ENCODE measurements around the gene AMN.
"Not testable (repeated sequence)": the region's sequence is repeated elsewhere in the genome, so short reads cannot be mapped to it uniquely, and the experiment has no call there.

Gene AMN

DNA sequence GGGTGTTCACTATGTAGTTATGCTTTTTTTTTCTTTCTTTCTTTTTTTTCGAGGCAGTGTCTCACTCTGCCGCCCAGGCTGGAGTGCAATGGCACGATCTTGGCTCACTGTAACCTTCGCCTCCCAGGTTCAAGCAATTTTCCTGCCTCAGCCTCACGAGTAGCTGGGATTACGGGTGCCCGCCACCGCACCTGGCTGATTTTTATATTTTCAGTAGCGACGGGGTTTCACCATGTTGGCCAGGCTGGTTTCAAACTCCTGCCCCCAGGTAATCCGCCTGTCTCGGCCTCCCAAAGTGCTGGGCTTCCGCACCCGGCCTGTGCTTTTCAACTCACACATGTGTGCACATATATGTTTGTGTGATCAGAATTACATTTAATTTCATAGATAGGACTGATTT is 38.9 kb upstream of the AMN start:
- no peak for DNase-seq
- Histone ChIP-seq H3K27me3 (replicated peaks; ENCODE audit: control insufficient read depth, insufficient read depth, low read length, poor library complexity, severe bottlenecking) (no peaks in the 10 kb centered on the region), H3K36me3 (ENCODE audit: control insufficient read depth, insufficient read depth, low read length) (peaks cover 49% of the 10 kb centered on the region), H3K4me1 (ENCODE audit: control insufficient read depth, insufficient read depth, low read length, poor library complexity, severe bottlenecking) (no peaks in the 10 kb centered on the region), H3K27ac (ENCODE audit: insufficient read depth, low read length, poor library complexity, severe bottlenecking) (no peak overlapping the region), H3K4me3 (ENCODE audit: insufficient read depth, low read depth, low read length, poor library complexity, severe bottlenecking) (no peak overlapping the region), H3K9me3 (ENCODE audit: control insufficient read depth, low read length) (no peaks in the 10 kb centered on the region)

DNA sequence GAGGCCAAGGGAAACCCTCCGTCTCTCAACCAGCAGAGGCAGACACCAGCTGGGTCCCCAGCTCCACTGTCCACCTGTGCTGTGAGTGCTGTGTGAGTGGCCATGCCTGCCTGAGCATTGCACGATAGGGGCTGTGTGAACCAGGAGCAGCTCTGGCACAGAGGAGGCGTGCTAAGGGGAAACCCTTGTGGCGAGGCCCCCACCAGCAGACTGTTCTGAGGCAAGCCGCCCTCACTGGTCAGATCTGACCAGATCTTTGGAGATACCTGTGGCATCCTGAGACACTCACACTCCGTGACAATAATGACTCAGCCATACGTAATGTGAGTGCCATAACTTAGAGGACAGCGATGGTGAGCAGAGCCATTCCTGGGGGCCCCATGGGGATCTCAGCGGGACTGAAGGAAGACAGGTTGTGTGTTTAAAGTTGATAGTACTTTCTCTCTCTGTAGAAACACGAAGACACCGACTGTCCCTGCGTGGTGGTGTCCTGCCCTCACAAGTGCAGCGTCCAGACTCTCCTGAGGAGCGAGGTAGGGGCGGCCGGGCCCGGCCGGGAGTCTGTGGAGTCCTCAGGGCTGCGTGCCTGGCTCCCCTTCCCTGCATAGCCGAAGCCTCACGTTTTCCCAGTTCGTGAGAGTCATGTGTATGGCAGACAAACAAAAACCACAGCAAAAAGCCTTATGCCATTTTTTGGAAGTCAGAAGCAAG is 36.6 kb upstream of the AMN start:
- Histone ChIP-seq H3K4me1 (ENCODE audit: control insufficient read depth, insufficient read depth, low read length, poor library complexity, severe bottlenecking) (no peaks in the 10 kb centered on the region), H3K27ac (ENCODE audit: insufficient read depth, low read length, poor library complexity, severe bottlenecking) (no peak overlapping the region), H3K36me3 (ENCODE audit: control insufficient read depth, insufficient read depth, low read length) (peaks cover 60% of the 10 kb centered on the region), H3K9me3 (ENCODE audit: control insufficient read depth, low read length) (no peaks in the 10 kb centered on the region), H3K27me3 (replicated peaks; ENCODE audit: control insufficient read depth, insufficient read depth, low read length, poor library complexity, severe bottlenecking) (no peaks in the 10 kb centered on the region), H3K4me3 (ENCODE audit: insufficient read depth, low read depth, low read length, poor library complexity, severe bottlenecking) (no peak overlapping the region)
- DNase-seq, result no peak

DNA sequence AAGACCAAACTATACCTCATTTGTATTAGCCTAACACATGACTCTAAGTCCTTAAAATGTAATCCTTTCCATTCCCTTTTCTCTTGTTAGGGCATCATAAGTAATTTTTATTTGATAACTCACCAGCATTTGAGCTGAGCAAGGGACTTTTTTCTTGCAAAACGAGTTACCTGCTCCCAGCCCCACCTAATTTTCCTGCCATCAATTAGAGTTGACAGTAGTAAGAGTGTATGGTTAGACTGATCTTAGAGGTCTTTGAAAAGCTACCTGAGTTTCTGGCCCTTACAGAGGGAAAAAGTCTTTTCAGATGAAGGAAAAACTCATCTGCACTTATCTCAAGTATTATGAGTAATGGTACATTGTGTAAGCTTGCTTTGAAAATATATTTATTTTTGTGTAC is 33.7 kb upstream of the AMN start:
- H3K36me3 ChIP-seq (ENCODE audit: control insufficient read depth, insufficient read depth, low read length), result peaks cover 68% of the 10 kb centered on the region

DNA sequence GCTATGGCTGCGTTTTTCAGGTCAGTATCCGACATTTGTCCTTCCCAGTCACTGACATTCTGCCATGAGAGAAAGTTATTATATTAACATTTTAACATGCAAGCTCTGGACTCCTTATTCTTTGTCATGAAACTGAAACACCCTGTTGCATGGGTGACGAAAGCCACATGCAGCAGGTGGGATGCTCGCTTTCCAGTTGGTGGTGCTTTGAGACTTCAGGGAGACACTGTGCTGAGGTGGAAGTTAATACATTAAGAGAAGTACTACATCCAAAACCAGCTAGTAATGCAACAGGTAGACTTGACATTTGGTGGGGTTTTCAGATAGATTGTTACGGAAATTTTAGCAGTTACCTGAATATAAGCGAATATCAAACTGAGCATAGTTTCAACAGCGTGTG is 32.8 kb upstream of the AMN start:
- Histone ChIP-seq H3K4me1 (ENCODE audit: control insufficient read depth, insufficient read depth, low read length, poor library complexity, severe bottlenecking) (no peaks in the 10 kb centered on the region), H3K27me3 (replicated peaks; ENCODE audit: control insufficient read depth, insufficient read depth, low read length, poor library complexity, severe bottlenecking) (no peaks in the 10 kb centered on the region), H3K9me3 (ENCODE audit: control insufficient read depth, low read length) (no peaks in the 10 kb centered on the region), H3K36me3 (ENCODE audit: control insufficient read depth, insufficient read depth, low read length) (peaks cover 75% of the 10 kb centered on the region), H3K27ac (ENCODE audit: insufficient read depth, low read length, poor library complexity, severe bottlenecking) (no peak overlapping the region), H3K4me3 (ENCODE audit: insufficient read depth, low read depth, low read length, poor library complexity, severe bottlenecking) (no peak overlapping the region)
- no peak for DNase-seq

More for the DNA sequence above, 33.7 kb upstream of the AMN start:
- Histone ChIP-seq H3K27ac (ENCODE audit: insufficient read depth, low read length, poor library complexity, severe bottlenecking) (no peak overlapping the region), H3K9me3 (ENCODE audit: control insufficient read depth, low read length) (no peaks in the 10 kb centered on the region), H3K4me3 (ENCODE audit: insufficient read depth, low read depth, low read length, poor library complexity, severe bottlenecking) (no peak overlapping the region), H3K4me1 (ENCODE audit: control insufficient read depth, insufficient read depth, low read length, poor library complexity, severe bottlenecking) (no peaks in the 10 kb centered on the region), H3K27me3 (replicated peaks; ENCODE audit: control insufficient read depth, insufficient read depth, low read length, poor library complexity, severe bottlenecking) (no peaks in the 10 kb centered on the region)
- no peak for DNase-seq

DNA sequence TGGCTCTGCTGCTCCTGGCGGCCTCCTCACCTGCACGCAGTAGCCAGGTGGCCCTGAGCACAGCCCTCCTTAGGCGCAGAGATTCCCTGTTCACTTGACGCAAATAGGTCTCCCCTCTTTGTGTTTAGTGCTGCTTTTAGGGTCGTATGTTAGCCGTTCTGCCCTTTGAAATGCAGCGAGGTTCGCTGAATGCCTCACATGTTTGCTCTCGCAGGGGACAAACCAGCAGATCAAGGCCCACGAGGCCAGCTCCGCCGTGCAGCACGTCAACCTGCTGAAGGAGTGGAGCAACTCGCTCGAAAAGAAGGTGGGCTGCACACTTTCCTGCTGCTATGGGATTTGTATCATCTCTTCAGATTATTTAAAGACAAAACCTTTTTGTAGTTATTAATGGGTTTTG is 31.4 kb upstream of the AMN start:
- Histone ChIP-seq H3K4me1 (ENCODE audit: control insufficient read depth, insufficient read depth, low read length, poor library complexity, severe bottlenecking) (no peaks in the 10 kb centered on the region), H3K27ac (ENCODE audit: insufficient read depth, low read length, poor library complexity, severe bottlenecking) (no peak overlapping the region), H3K27me3 (replicated peaks; ENCODE audit: control insufficient read depth, insufficient read depth, low read length, poor library complexity, severe bottlenecking) (no peaks in the 10 kb centered on the region), H3K9me3 (ENCODE audit: control insufficient read depth, low read length) (no peaks in the 10 kb centered on the region), H3K4me3 (ENCODE audit: insufficient read depth, low read depth, low read length, poor library complexity, severe bottlenecking) (no peak overlapping the region), H3K36me3 (ENCODE audit: control insufficient read depth, insufficient read depth, low read length) (peaks cover 76% of the 10 kb centered on the region)
- no peak for DNase-seq

DNA sequence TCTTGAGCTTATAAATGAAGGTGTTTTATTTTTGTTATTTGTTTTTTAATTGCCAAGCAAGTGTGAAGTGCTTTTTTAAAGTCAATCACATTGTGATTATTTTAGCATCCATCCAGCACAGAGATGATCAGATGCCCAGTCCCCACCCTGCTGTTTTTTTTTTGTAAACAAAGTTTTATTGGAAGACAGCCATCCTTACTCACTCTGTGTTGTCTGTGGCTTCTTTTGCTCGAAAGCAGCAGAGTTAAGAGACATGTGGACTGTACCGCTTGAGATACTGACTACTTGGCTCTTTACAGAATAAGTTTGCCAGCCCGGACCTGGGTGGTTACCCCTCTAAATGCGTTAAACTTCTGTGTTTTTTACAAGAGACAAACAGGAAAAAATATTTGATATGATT is 30.9 kb upstream of the AMN start:
- H3K4me3 ChIP-seq (ENCODE audit: insufficient read depth, low read depth, low read length, poor library complexity, severe bottlenecking), result no peak overlapping the region
- no peak overlapping the region for H3K27ac ChIP-seq (ENCODE audit: insufficient read depth, low read length, poor library complexity, severe bottlenecking)
- H3K9me3 ChIP-seq (ENCODE audit: control insufficient read depth, low read length), result no peaks in the 10 kb centered on the region
- H3K27me3 ChIP-seq (replicated peaks; ENCODE audit: control insufficient read depth, insufficient read depth, low read length, poor library complexity, severe bottlenecking), result no peaks in the 10 kb centered on the region
- peaks cover 72% of the 10 kb centered on the region for H3K36me3 ChIP-seq (ENCODE audit: control insufficient read depth, insufficient read depth, low read length)
- H3K4me1 ChIP-seq (ENCODE audit: control insufficient read depth, insufficient read depth, low read length, poor library complexity, severe bottlenecking), result no peaks in the 10 kb centered on the region
- DNase-seq, result no peak

DNA sequence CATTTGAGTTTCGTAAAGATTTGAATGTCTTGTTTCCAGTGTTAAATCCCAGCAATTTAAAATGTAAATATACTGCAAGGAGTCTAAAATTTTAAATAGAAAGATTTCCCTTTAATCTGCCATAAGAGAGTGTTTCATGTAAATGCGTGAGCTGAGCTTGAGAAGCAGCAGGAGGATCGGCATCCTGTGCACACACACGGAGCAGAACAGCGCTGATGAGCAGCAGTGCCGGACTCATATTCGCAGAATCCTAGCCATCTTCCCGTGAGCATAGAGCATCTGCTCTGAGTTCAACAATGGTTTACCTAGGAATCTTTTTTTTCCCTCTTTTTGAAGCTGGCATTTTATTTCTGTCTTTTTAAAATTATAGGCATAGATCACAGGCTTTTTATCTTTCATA is 29.8 kb upstream of the AMN start:
- H3K9me3 ChIP-seq (ENCODE audit: control insufficient read depth, low read length), result no peaks in the 10 kb centered on the region
- no peaks in the 10 kb centered on the region for H3K4me1 ChIP-seq (ENCODE audit: control insufficient read depth, insufficient read depth, low read length, poor library complexity, severe bottlenecking)
- H3K27me3 ChIP-seq (replicated peaks; ENCODE audit: control insufficient read depth, insufficient read depth, low read length, poor library complexity, severe bottlenecking), result no peaks in the 10 kb centered on the region
- H3K36me3 ChIP-seq (ENCODE audit: control insufficient read depth, insufficient read depth, low read length), result peaks cover 69% of the 10 kb centered on the region
- no peak overlapping the region for H3K4me3 ChIP-seq (ENCODE audit: insufficient read depth, low read depth, low read length, poor library complexity, severe bottlenecking)
- H3K27ac ChIP-seq (ENCODE audit: insufficient read depth, low read length, poor library complexity, severe bottlenecking), result no peak overlapping the region
- DNase-seq, result no peak

DNA sequence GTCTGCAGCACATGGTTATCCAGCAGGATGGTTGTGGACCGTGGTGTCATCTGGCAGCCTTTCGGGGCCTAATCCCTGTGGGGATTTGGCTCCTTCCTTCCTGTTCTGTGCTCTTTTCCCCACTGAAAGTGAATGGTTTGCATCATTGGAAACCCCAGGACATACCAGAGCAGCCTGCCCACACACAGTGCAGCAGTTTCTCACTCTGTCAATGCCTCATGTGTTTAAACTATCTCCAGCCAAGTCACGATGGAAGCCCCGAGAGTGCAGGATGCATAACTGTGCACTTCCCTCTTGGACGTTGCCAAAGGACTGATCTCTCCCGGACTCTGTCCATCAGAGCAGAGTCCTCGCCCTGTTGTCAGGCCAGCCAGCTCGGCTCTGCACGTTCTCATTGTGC is 29.0 kb upstream of the AMN start:
- Histone ChIP-seq H3K9me3 (ENCODE audit: control insufficient read depth, low read length) (no peaks in the 10 kb centered on the region), H3K27me3 (replicated peaks; ENCODE audit: control insufficient read depth, insufficient read depth, low read length, poor library complexity, severe bottlenecking) (no peaks in the 10 kb centered on the region), H3K36me3 (ENCODE audit: control insufficient read depth, insufficient read depth, low read length) (peaks cover 69% of the 10 kb centered on the region), H3K4me1 (ENCODE audit: control insufficient read depth, insufficient read depth, low read length, poor library complexity, severe bottlenecking) (no peaks in the 10 kb centered on the region), H3K4me3 (ENCODE audit: insufficient read depth, low read depth, low read length, poor library complexity, severe bottlenecking) (no peak overlapping the region), H3K27ac (ENCODE audit: insufficient read depth, low read length, poor library complexity, severe bottlenecking) (no peak overlapping the region)
- no peak for DNase-seq

DNA sequence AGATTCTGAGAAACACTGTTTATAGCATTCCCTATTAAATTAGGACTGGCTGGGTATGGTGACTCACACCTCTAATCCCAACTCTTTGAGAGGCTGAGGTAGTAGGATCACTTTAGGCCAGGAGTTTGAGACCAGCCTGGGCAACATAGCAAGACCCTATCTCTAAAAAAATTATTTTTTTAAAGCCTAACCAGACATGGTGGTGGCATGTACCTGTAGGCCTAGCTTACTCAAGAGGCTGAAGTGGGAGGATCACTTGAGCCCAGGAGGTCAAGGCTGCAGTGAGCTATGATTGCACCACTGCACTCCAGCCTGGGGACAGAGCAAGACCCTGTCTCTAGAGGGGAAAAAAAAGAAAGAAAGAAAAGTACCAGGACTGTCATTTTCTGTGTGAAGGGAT is 25.7 kb upstream of the AMN start:
- not testable (repeated sequence) for DNase-seq; H3K4me3 ChIP-seq (ENCODE audit: insufficient read depth, low read depth, low read length, poor library complexity, severe bottlenecking); H3K27ac ChIP-seq (ENCODE audit: insufficient read depth, low read length, poor library complexity, severe bottlenecking); H3K27me3 ChIP-seq (replicated peaks; ENCODE audit: control insufficient read depth, insufficient read depth, low read length, poor library complexity, severe bottlenecking); H3K9me3 ChIP-seq (ENCODE audit: control insufficient read depth, low read length); H3K4me1 ChIP-seq (ENCODE audit: control insufficient read depth, insufficient read depth, low read length, poor library complexity, severe bottlenecking)
- peaks cover 50% of the 10 kb centered on the region for H3K36me3 ChIP-seq (ENCODE audit: control insufficient read depth, insufficient read depth, low read length)

DNA sequence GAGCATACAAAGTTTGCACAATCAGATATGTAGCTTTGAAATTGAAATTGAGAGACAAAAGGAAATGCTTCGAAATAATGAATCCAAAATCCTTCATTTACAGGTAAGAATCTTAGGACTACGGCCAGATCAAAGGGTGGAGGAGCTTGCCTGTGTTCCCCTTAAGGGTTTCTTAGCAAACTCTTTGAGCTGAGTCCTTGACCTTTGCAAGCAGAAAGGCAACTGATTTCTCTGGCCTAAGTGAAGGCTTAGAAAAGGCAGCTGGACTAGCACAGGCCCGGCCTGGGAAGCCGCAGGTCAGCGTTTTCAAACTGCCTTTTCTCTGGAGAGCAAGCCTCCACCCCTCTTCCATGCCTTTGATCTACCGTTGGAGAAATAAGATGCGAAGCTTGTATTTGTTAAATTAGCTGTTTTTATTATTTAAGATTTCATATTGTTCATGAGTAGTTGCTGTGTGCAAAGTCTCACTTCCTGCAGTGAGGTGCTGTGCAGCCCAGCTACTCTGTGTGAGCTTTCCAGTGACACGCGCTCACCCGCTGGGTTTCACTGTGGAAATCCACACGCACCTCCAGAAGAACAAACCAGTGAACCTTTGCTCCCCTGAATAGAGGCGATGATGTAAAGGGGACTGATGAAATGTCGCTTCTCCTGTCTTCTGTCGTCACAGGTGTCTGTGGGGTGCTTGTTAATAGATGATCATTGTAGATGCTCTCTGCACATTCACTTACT is 25.0 kb upstream of the AMN start:
- Histone ChIP-seq H3K27me3 (replicated peaks; ENCODE audit: control insufficient read depth, insufficient read depth, low read length, poor library complexity, severe bottlenecking) (no peaks in the 10 kb centered on the region), H3K4me3 (ENCODE audit: insufficient read depth, low read depth, low read length, poor library complexity, severe bottlenecking) (no peak overlapping the region), H3K36me3 (ENCODE audit: control insufficient read depth, insufficient read depth, low read length) (peaks cover 47% of the 10 kb centered on the region), H3K4me1 (ENCODE audit: control insufficient read depth, insufficient read depth, low read length, poor library complexity, severe bottlenecking) (no peaks in the 10 kb centered on the region), H3K27ac (ENCODE audit: insufficient read depth, low read length, poor library complexity, severe bottlenecking) (no peak overlapping the region), H3K9me3 (ENCODE audit: control insufficient read depth, low read length) (no peaks in the 10 kb centered on the region)
- no peak for DNase-seq
